ENCODE data around the gene SCRN1.

SCRN1 gene

GRCh38 chr7:29989257-29989995 is at the start of gene SCRN1:
TSS of gene SCRN1 (minus strand) at chr7:29989801. CDS start at chr7:29969067, 20,734 bp downstream.
- DNase-seq (ENCODE audit: low read depth) = peak; percentile 65

GRCh38 chr7:30038196-30038980 is 48.8 kb upstream of the SCRN1 start:
- DNase-seq (ENCODE audit: low read depth) = no peak

GRCh38 chr7:30036220-30036619 is 46.6 kb upstream of the SCRN1 start:
- DNase-seq (ENCODE audit: low read depth) = no peak

GRCh38 chr7:30034501-30034900 is 44.9 kb upstream of the SCRN1 start:
- no peak for DNase-seq (ENCODE audit: low read depth)

- peak; percentile 58 for DNase-seq (ENCODE audit: low read depth)
Observed at GRCh38 chr7:30032310-30033125, 42.9 kb upstream of the SCRN1 start.

- DNase-seq (ENCODE audit: low read depth) = peak; percentile 15
Observed at GRCh38 chr7:30029696-30030095, 40.1 kb upstream of the SCRN1 start.

- peak; percentile 59 for DNase-seq (ENCODE audit: low read depth)
Observed at GRCh38 chr7:30028749-30029635, 39.4 kb upstream of the SCRN1 start.

GRCh38 chr7:30028216-30028748 is 38.7 kb upstream of the SCRN1 start, which contains the start of gene PLEKHA8:
TSS of gene PLEKHA8 (plus strand) at chr7:30028412. CDS start at chr7:30028763, 351 bp downstream.
- DNase-seq (ENCODE audit: low read depth) = peak; percentile 89

- no peak for DNase-seq (ENCODE audit: low read depth)
Observed at GRCh38 chr7:30027740-30028215, 38.2 kb upstream of the SCRN1 start.

GRCh38 chr7:30027065-30027456 is 37.5 kb upstream of the SCRN1 start:
- DNase-seq (ENCODE audit: low read depth) = peak; percentile 81

- peak; percentile 100 for DNase-seq (ENCODE audit: low read depth)
Observed at GRCh38 chr7:30026229-30027064, 36.8 kb upstream of the SCRN1 start, which contains the start of gene FKBP14. TSS of gene FKBP14 (minus strand) at chr7:30026702. CDS start at chr7:30026508, 194 bp downstream.

- DNase-seq (ENCODE audit: low read depth) = no peak
Observed at GRCh38 chr7:30023524-30023923, 33.9 kb upstream of the SCRN1 start.

GRCh38 chr7:30022991-30023390 is 33.4 kb upstream of the SCRN1 start:
- no peak for DNase-seq (ENCODE audit: low read depth)

GRCh38 chr7:30020535-30020934 is 30.9 kb upstream of the SCRN1 start:
- no peak for DNase-seq (ENCODE audit: low read depth)

GRCh38 chr7:30019960-30020359 is 30.4 kb upstream of the SCRN1 start:
- DNase-seq (ENCODE audit: low read depth) = peak; percentile 40

- peak; percentile 19 for DNase-seq (ENCODE audit: low read depth)
Observed at GRCh38 chr7:30019387-30019786, 29.8 kb upstream of the SCRN1 start.

GRCh38 chr7:30018451-30018850 is 28.9 kb upstream of the SCRN1 start:
- no peak for DNase-seq (ENCODE audit: low read depth)

GRCh38 chr7:30012757-30013156 is 23.2 kb upstream of the SCRN1 start:
- DNase-seq (ENCODE audit: low read depth) = no peak

- DNase-seq (ENCODE audit: low read depth) = no peak
Observed at GRCh38 chr7:30010021-30010420, 20.4 kb upstream of the SCRN1 start.

- DNase-seq (ENCODE audit: low read depth) = no peak
Observed at GRCh38 chr7:30005464-30005863, 15.9 kb upstream of the SCRN1 start.
